Suprapubic skin (tissue), 4 donors: ENCODE measurements around the gene GLYATL1B.
"Not testable (repeated sequence)": the region's sequence is repeated elsewhere in the genome, so short reads cannot be mapped to it uniquely, and the experiment has no call there.

Experiments used
- POLR2A ChIP-seq, 2 donors: fragments of 450-650 bp; IDR thresholded peaks; one replicate each; pipeline ENCODE4 v1.6.1; 2017; ENCODE audit warnings: antibody characterized with exemption in 2 of 2, mild to moderate bottlenecking in 2 of 2, moderate library complexity in 2 of 2
- POLR2AphosphoS5 ChIP-seq, 3 donors: sonication (generic); formaldehyde crosslinking; IDR thresholded peaks; one replicate each; pipeline ENCODE4 v1.6.1; 2017; ENCODE audit warnings: antibody characterized with exemption in 3 of 3
- TF ChIP-seq, protein P1 (sequence below), 2 donors: fragments of 200-600 bp in 1 of 2; fragments of 450-650 bp in 1 of 2; sonication (generic) in 1 of 2; IDR thresholded peaks; one replicate each; pipeline ENCODE4 v1.5.1; 2016 to 2019; ENCODE audit warnings: antibody characterized with exemption in 2 of 2, mild to moderate bottlenecking in 1 of 2, moderate library complexity in 1 of 2

DNA sequence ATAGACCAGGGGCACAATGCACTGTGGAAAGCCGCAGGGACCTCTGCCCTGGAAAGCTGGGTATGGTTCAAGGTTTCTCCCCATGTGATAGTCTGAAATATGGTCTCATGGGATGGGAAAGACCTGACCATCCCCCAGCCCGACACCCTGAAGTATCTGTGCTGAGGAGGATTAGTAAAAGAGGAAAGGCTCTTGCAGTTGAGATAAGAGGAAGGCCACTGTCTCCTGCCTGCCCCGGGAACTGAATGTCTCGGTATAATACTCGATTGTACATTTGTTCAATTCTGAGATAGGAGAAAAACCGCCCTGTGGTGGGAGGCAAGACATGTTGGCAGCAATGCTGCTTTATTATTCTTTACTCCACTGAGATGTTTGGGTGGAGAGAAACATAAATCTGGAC is 50.4 kb downstream of the GLYATL1B start:
- TF ChIP-seq, protein P1, sequence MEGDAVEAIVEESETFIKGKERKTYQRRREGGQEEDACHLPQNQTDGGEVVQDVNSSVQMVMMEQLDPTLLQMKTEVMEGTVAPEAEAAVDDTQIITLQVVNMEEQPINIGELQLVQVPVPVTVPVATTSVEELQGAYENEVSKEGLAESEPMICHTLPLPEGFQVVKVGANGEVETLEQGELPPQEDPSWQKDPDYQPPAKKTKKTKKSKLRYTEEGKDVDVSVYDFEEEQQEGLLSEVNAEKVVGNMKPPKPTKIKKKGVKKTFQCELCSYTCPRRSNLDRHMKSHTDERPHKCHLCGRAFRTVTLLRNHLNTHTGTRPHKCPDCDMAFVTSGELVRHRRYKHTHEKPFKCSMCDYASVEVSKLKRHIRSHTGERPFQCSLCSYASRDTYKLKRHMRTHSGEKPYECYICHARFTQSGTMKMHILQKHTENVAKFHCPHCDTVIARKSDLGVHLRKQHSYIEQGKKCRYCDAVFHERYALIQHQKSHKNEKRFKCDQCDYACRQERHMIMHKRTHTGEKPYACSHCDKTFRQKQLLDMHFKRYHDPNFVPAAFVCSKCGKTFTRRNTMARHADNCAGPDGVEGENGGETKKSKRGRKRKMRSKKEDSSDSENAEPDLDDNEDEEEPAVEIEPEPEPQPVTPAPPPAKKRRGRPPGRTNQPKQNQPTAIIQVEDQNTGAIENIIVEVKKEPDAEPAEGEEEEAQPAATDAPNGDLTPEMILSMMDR (IDR thresholded peaks at IDR 0.05) = not testable (repeated sequence)
- not testable (repeated sequence) for TF ChIP-seq POLR2A, POLR2AphosphoS5 (IDR thresholded peaks at IDR 0.05)
